Measurements from ENCODE around the gene HMX1.

The HMX1 gene

DNA sequence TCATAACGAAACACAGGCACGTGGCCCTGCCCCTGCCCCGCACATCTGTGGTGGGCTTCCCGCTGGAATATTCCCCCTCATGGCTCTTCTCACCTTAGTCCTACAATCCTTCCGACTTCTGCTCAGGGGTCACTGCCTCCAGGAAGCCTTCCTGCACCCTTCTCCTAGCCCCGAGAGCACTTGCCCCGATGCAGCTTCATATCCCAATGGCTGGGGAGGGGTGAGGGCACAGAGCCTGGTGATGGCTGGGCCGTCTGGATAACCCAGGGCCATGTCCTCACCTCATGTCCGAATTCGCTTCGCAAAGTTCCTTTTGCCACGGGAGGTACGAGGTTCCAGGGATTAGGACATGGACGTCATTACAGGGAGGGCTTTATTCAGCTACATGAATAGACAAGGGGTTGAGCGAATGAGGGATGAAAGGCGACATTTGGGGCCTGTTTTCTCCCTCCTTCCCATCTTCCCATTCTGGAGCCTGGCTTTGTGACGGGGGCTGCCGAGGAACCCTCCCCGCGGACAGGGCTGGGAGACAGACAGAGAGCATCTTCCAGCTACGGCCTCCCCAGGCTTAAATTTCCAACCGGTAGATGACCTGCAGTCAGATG, 35.5 kb upstream of the HMX1 start:
- Histone ChIP-seq H3K27me3 (ENCODE audit: insufficient read depth, low read length, poor library complexity) (no peaks in the 10 kb centered on the region), H3K27ac (ENCODE audit: low read depth, low read length) (no peak overlapping the region), H3K23ac (ENCODE audit: low read length) (no peak overlapping the region), H3K79me1 (ENCODE audit: low read length) (no peaks in the 10 kb centered on the region), H3K18ac (ENCODE audit: low read length) (no peak overlapping the region), H3K56ac (ENCODE audit: low read length) (no peak overlapping the region), H3K36me3 (ENCODE audit: control insufficient read depth, insufficient read depth, low read length) (no peaks in the 10 kb centered on the region), H3K4ac (ENCODE audit: low read depth, low read length) (no peak overlapping the region), H3K4me1 (ENCODE audit: control insufficient read depth, low read depth, low read length) (no peaks in the 10 kb centered on the region), H3K79me2 (ENCODE audit: control insufficient read depth, insufficient read depth, low read length) (no peaks in the 10 kb centered on the region), H2BK5ac (ENCODE audit: low read length) (no peak overlapping the region), H3K4me2 (ENCODE audit: low read length) (no peak overlapping the region), H4K5ac (ENCODE audit: low read length) (no peak overlapping the region), H2BK15ac (replicated peaks; ENCODE audit: low read depth) (no peak overlapping the region), H3K4me3 (ENCODE audit: low read length) (no peak overlapping the region), H4K8ac (ENCODE audit: low read depth, low read length) (no peak overlapping the region), H2AK5ac (ENCODE audit: low read length) (no peak overlapping the region), H2BK120ac (ENCODE audit: low read depth, low read length) (no peak overlapping the region), H3K9ac (ENCODE audit: low read length) (no peak overlapping the region)
- no CpG with 5 or more reads among the region's 22 CpGs for WGBS (ENCODE audit: extremely low coverage, insufficient coverage, low lambda C conversion rate)
- no peak for DNase-seq

DNA sequence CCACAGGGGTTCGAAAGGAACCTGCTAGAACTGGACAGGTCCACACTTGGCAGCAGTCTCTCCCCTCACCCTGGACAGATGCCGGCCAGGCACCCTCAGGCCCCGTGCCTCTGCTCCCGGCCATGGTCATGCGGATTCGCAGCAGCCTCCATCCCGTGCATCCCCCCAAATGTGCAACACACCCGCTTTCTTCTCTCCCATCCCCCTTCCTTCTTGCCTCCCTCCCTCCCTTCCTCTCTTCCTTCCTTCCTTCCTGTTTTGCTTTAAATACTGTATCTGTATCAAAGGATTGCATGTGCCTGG, 35.0 kb upstream of the HMX1 start:
- WGBS (ENCODE audit: extremely low coverage, insufficient coverage, low lambda C conversion rate): no CpG with 5 or more reads among the region's 8 CpGs
- H3K18ac ChIP-seq (ENCODE audit: low read length): no peak overlapping the region
- no peaks in the 10 kb centered on the region for H3K79me2 ChIP-seq (ENCODE audit: control insufficient read depth, insufficient read depth, low read length)
- no peaks in the 10 kb centered on the region for H3K4me1 ChIP-seq (ENCODE audit: control insufficient read depth, low read depth, low read length)
- no peak overlapping the region for H2BK120ac ChIP-seq (ENCODE audit: low read depth, low read length)
- H3K23ac ChIP-seq (ENCODE audit: low read length): no peak overlapping the region
- H3K9ac ChIP-seq (ENCODE audit: low read length): no peak overlapping the region
- no peak overlapping the region for H3K4ac ChIP-seq (ENCODE audit: low read depth, low read length)
- H3K27me3 ChIP-seq (ENCODE audit: insufficient read depth, low read length, poor library complexity): no peaks in the 10 kb centered on the region
- no peak overlapping the region for H3K27ac ChIP-seq (ENCODE audit: low read depth, low read length)
- no peak overlapping the region for H2AK5ac ChIP-seq (ENCODE audit: low read length)
- no peaks in the 10 kb centered on the region for H3K36me3 ChIP-seq (ENCODE audit: control insufficient read depth, insufficient read depth, low read length)
- no peak overlapping the region for H2BK5ac ChIP-seq (ENCODE audit: low read length)
- H4K5ac ChIP-seq (ENCODE audit: low read length): no peak overlapping the region
- no peak overlapping the region for H3K56ac ChIP-seq (ENCODE audit: low read length)
- H2BK15ac ChIP-seq (replicated peaks; ENCODE audit: low read depth): no peak overlapping the region
- DNase-seq: no peak
- H3K4me3 ChIP-seq (ENCODE audit: low read length): no peak overlapping the region
- no peak overlapping the region for H4K8ac ChIP-seq (ENCODE audit: low read depth, low read length)
- H3K79me1 ChIP-seq (ENCODE audit: low read length): no peaks in the 10 kb centered on the region
- H3K4me2 ChIP-seq (ENCODE audit: low read length): no peak overlapping the region

DNA sequence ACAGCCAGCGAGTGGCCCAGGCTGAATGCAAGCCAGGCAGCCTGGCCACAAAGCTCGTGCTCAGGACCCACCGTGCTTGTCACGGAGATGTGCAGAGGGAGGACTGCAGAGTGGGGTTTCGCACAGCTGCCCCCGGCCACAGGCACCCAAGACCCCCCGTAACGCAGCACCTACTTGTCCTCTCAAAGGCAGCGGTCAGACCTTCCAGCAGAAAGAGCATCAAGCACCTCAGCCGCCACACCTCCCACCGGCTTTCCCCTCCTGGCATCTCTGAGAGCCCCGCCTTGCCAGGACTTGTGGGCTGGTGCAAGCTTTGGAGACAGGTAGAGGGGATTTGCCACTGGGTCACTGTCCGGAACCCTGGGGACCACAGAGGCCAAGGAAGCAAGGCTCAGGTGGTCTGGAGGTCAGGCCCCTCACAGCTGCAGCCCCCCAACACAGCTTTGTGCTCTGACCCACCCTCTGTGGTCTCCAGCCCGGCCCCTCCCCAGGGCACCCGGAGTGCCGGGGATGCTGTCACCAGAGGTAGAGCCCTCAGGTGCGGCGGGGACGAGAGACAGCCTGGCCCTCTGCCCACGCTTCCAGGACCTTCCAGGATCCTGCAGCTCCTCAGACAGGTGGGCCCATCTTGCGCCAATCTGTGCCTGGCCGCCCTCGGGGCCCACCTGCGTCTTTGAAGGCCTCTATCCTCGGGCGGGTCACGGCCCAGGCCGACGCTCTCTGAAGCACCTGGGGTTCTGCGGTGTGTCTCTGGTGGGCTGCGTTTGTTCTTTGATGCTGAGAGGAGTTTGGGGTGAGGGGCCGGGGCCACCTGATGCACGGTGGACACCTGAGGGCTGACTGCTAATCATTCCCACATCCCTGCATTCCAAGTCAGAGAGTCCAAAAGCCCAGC, 34.4 kb upstream of the HMX1 start:
- Histone ChIP-seq H4K5ac (ENCODE audit: low read length) (no peak overlapping the region), H2AK5ac (ENCODE audit: low read length) (no peak overlapping the region), H3K36me3 (ENCODE audit: control insufficient read depth, insufficient read depth, low read length) (no peaks in the 10 kb centered on the region), H3K27me3 (ENCODE audit: insufficient read depth, low read length, poor library complexity) (no peaks in the 10 kb centered on the region), H4K8ac (ENCODE audit: low read depth, low read length) (no peak overlapping the region), H3K23ac (ENCODE audit: low read length) (no peak overlapping the region), H2BK15ac (replicated peaks; ENCODE audit: low read depth) (no peak overlapping the region), H3K4me3 (ENCODE audit: low read length) (no peak overlapping the region), H3K4me1 (ENCODE audit: control insufficient read depth, low read depth, low read length) (no peaks in the 10 kb centered on the region), H2BK5ac (ENCODE audit: low read length) (no peak overlapping the region), H3K79me1 (ENCODE audit: low read length) (no peaks in the 10 kb centered on the region), H3K4ac (ENCODE audit: low read depth, low read length) (no peak overlapping the region), H3K56ac (ENCODE audit: low read length) (no peak overlapping the region), H3K4me2 (ENCODE audit: low read length) (no peak overlapping the region), H2BK120ac (ENCODE audit: low read depth, low read length) (no peak overlapping the region), H3K27ac (ENCODE audit: low read depth, low read length) (no peak overlapping the region), H3K79me2 (ENCODE audit: control insufficient read depth, insufficient read depth, low read length) (no peaks in the 10 kb centered on the region), H3K18ac (ENCODE audit: low read length) (no peak overlapping the region), H3K9ac (ENCODE audit: low read length) (no peak overlapping the region)
- no CpG with 5 or more reads among the region's 33 CpGs for WGBS (ENCODE audit: extremely low coverage, insufficient coverage, low lambda C conversion rate)
- DNase-seq: no peak

DNA sequence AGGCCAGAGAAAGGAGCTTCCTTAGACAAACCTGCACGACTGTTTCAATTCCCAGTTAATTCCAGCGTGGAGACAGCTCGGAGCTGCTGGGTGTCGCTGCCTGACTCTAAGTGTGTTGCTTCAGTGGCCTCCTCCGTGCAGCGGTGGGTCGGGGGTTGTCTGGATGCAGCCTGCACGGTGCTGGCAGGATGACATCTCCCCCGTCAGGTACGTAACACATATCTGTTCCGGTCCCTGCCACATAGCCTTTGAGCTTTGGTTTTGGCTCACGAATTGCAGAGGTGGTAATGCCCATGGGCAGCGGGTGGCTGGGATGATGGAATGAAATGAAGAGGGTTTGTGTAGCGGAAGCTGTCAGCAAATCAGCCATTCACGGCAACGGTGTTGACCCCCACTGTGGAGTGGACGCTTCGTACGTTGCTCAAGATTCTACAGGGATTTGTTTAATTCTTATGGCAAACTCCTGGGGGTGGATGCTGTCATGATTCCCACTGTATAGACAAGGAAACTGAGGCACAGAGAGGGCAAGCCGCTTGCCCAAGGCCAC, 33.7 kb upstream of the HMX1 start:
- Histone ChIP-seq H3K4me1 (ENCODE audit: control insufficient read depth, low read depth, low read length) (no peaks in the 10 kb centered on the region), H3K79me1 (ENCODE audit: low read length) (no peaks in the 10 kb centered on the region), H4K8ac (ENCODE audit: low read depth, low read length) (no peak overlapping the region), H3K4me2 (ENCODE audit: low read length) (no peak overlapping the region), H3K79me2 (ENCODE audit: control insufficient read depth, insufficient read depth, low read length) (no peaks in the 10 kb centered on the region), H2BK120ac (ENCODE audit: low read depth, low read length) (no peak overlapping the region), H3K27ac (ENCODE audit: low read depth, low read length) (no peak overlapping the region), H3K18ac (ENCODE audit: low read length) (no peak overlapping the region), H3K9ac (ENCODE audit: low read length) (no peak overlapping the region), H2BK5ac (ENCODE audit: low read length) (no peak overlapping the region), H3K23ac (ENCODE audit: low read length) (no peak overlapping the region), H3K27me3 (ENCODE audit: insufficient read depth, low read length, poor library complexity) (no peaks in the 10 kb centered on the region), H3K36me3 (ENCODE audit: control insufficient read depth, insufficient read depth, low read length) (no peaks in the 10 kb centered on the region), H3K4ac (ENCODE audit: low read depth, low read length) (no peak overlapping the region), H4K5ac (ENCODE audit: low read length) (no peak overlapping the region), H2AK5ac (ENCODE audit: low read length) (no peak overlapping the region), H3K4me3 (ENCODE audit: low read length) (no peak overlapping the region), H2BK15ac (replicated peaks; ENCODE audit: low read depth) (no peak overlapping the region), H3K56ac (ENCODE audit: low read length) (no peak overlapping the region)
- DNase-seq: no peak
- no CpG with 5 or more reads among the region's 20 CpGs for WGBS (ENCODE audit: extremely low coverage, insufficient coverage, low lambda C conversion rate)

DNA sequence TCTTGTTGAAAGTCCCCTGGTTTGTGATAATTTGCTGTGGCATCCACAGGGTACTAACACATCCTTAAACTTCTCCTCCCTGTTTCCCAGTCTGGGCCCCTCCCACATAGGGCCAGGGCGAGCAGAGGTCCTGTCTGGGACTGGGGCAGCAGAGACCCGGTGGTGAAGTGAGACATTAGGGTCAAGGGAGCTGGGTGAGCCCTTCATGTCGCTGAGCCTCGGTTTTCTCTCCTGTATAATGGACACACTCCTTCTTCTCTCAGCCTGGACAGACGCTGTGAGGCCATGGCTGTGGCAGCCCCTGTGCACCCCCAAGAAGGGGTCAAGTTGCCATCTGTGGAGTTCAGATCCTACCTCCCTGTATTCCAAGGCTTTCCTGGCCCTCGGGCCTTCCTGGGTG, 33.0 kb upstream of the HMX1 start:
- no peaks in the 10 kb centered on the region for H3K4me1 ChIP-seq (ENCODE audit: control insufficient read depth, low read depth, low read length)
- DNase-seq: no peak
- H3K4ac ChIP-seq (ENCODE audit: low read depth, low read length): no peak overlapping the region
- no peaks in the 10 kb centered on the region for H3K36me3 ChIP-seq (ENCODE audit: control insufficient read depth, insufficient read depth, low read length)
- no peaks in the 10 kb centered on the region for H3K27me3 ChIP-seq (ENCODE audit: insufficient read depth, low read length, poor library complexity)
- no peak overlapping the region for H3K23ac ChIP-seq (ENCODE audit: low read length)
- no peaks in the 10 kb centered on the region for H3K79me1 ChIP-seq (ENCODE audit: low read length)
- H2AK5ac ChIP-seq (ENCODE audit: low read length): no peak overlapping the region
- no peak overlapping the region for H3K4me2 ChIP-seq (ENCODE audit: low read length)
- no peak overlapping the region for H2BK15ac ChIP-seq (replicated peaks; ENCODE audit: low read depth)
- no CpG with 5 or more reads among the region's 6 CpGs for WGBS (ENCODE audit: extremely low coverage, insufficient coverage, low lambda C conversion rate)
- H3K79me2 ChIP-seq (ENCODE audit: control insufficient read depth, insufficient read depth, low read length): no peaks in the 10 kb centered on the region
- H3K27ac ChIP-seq (ENCODE audit: low read depth, low read length): no peak overlapping the region
- no peak overlapping the region for H4K8ac ChIP-seq (ENCODE audit: low read depth, low read length)
- no peak overlapping the region for H3K4me3 ChIP-seq (ENCODE audit: low read length)
- H4K5ac ChIP-seq (ENCODE audit: low read length): no peak overlapping the region
- no peak overlapping the region for H2BK120ac ChIP-seq (ENCODE audit: low read depth, low read length)
- no peak overlapping the region for H2BK5ac ChIP-seq (ENCODE audit: low read length)
- H3K56ac ChIP-seq (ENCODE audit: low read length): no peak overlapping the region
- no peak overlapping the region for H3K9ac ChIP-seq (ENCODE audit: low read length)
- H3K18ac ChIP-seq (ENCODE audit: low read length): no peak overlapping the region
